T-helper 1 cell treated with Interleukin-12 subunit alpha and Interleukin-12 subunit beta and Interleukin-4 antibody, amounts not matched to agents 30 μg/mL and 1 μg/mL, for 36 hours (primary cell): ENCODE results near the gene TCF12.

ENCODE experiments used
- H3K27ac Mint-ChIP-seq: one replicate; pipeline ENCODE4 v1.8.0; 2021; ENCODE audit warnings: mild to moderate bottlenecking, mixed read lengths
- H3K27me3 Mint-ChIP-seq: one replicate; pipeline ENCODE4 v1.8.0; 2021; ENCODE audit warnings: low read depth, mixed read lengths
- H3K36me3 Mint-ChIP-seq: one replicate; pipeline ENCODE4 v1.8.0; 2021; ENCODE audit warnings: low read depth, mixed read lengths
- H3K4me1 Mint-ChIP-seq: one replicate; pipeline ENCODE4 v1.8.0; 2021; ENCODE audit warnings: low read depth, mixed read lengths
- H3K4me3 Mint-ChIP-seq: one replicate; pipeline ENCODE4 v1.8.0; 2021; ENCODE audit warnings: mild to moderate bottlenecking, moderate library complexity, mixed read lengths
- H3K9me3 Mint-ChIP-seq: one replicate; pipeline ENCODE4 v1.8.0; 2021; ENCODE audit warnings: mixed read lengths

The TCF12 gene

DNA sequence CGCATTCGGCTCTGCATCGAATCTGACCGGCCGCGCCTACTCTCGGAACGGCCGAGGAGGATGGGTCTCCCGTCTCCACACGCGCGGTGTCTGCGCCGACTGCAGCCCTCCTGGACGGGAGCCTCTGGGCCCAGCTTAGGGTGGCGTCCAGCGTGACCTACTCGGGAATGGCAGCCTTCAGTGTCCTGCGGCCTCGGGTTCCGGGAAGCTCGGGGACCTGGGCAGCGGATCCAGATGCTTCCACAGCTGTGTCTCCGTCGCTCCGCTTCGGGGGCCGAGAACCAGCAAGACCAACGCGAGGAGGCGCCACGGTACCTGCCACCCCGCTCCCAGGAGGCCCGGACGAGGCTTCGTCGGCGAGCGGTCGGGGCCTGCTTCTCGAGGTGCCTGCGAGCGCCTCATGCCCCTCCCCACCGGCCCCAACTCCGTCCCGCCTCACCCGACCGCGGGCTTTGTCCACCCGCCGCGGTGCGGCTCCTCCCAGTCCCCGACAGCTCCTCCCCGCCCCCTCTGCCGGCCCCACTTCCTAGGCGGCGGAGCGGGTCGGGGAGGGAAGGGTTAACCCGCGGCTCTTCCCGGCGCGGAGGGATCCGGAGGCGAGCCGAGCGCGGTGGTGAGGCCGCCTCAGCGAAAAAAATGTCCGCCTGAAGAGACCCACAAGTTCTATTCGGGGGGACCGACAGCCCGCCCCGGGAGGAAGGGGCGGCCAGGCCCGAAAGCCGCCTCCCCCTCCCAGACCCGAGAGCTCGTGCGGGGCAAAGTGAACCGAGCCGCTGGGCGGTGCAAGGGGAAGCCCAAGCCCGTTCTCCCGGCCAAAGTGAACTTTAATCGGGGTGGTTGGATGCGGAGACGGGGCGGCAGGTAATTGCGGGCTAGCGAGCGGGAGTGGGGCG lies at the start of gene TCF12:
Gene TCF12 (plus strand): TSS at position 599 of the 893 bp plus-strand sequence. CDS start 1,270 bp downstream, outside the sequence.
- H3K4me3 Mint-ChIP-seq, result peak within 1 kb of the TSS; percentile 85

DNA sequence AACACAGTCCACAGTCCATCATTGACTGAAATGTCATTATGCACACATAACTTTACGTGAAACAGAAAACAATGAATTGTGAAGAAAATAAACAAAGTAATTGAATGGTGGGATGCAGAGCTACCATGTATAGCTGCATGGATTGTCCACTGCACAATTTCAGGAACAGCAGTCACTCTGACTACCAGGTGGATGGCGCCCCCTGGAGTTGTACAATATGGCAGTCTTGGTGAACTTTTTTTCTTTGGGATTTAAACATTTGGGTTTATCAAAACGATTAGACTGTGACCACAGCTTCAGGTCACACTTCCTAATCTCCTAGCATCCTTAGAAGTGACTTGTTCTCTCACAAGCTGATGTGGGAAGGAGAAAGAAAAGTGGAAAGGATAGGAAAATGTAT lies 48.9 kb upstream of the TCF12 start:
- no peak overlapping the region for H3K4me3 Mint-ChIP-seq
- H3K36me3 Mint-ChIP-seq, result no peaks in the 10 kb centered on the region
- H3K27ac Mint-ChIP-seq, result no peak overlapping the region
- H3K27me3 Mint-ChIP-seq, result no peaks in the 10 kb centered on the region
- H3K9me3 Mint-ChIP-seq, result no peaks in the 10 kb centered on the region
- H3K4me1 Mint-ChIP-seq, result no peaks in the 10 kb centered on the region

More for the DNA sequence above, at the start of gene TCF12:
- Mint-ChIP-seq H3K27ac (peak within 1 kb of the TSS; percentile 77), H3K36me3 (peaks cover 7% of the 10 kb centered on the region), H3K4me1 (peaks cover 26% of the 10 kb centered on the region), H3K27me3 (no peaks in the 10 kb centered on the region), H3K9me3 (no peaks in the 10 kb centered on the region)

DNA sequence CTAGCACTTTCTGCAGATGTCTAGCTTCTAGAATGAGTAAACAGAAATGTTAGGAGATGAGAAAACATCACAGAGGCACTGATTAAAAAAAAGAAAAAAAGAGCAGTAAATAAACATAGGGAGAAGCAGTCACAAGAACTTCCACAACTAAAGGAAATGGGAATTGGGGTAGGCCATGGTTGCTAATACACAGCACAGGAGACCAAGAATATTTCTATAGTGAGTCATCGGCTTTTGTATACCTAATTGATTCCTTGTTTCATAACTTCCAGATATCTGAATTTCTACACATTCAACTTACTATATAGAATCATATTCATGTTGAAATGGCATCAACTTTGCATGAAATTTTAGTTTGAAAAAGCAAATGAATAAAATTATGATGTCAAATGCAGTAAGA lies 47.3 kb upstream of the TCF12 start:
- Mint-ChIP-seq H3K9me3 (no peaks in the 10 kb centered on the region), H3K4me1 (no peaks in the 10 kb centered on the region)

DNA sequence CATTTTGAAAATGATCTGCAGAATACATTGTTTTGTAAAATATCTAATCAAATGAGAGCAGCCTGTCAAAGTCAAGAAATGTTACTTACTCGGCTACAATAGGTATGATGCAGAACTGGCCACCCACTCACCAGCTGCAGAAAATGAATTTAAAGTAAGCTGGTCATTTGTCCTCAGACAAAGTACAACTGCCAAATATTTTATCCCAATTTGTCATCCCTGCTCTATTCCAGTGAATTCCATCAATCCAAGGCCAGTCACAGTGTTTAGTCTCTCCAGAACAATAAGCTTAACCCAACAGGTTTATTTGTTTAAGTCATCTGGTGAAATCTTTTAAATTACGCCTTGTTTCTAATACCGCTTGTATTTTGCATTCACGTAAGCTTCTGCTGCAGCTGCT lies 46.6 kb upstream of the TCF12 start:
- H3K9me3 Mint-ChIP-seq, result no peaks in the 10 kb centered on the region
- H3K4me1 Mint-ChIP-seq, result no peaks in the 10 kb centered on the region

More for the DNA sequence above, 47.3 kb upstream of the TCF12 start:
- no peak overlapping the region for H3K4me3 Mint-ChIP-seq
- H3K27me3 Mint-ChIP-seq, result no peaks in the 10 kb centered on the region
- no peak overlapping the region for H3K27ac Mint-ChIP-seq
- H3K36me3 Mint-ChIP-seq, result no peaks in the 10 kb centered on the region

DNA sequence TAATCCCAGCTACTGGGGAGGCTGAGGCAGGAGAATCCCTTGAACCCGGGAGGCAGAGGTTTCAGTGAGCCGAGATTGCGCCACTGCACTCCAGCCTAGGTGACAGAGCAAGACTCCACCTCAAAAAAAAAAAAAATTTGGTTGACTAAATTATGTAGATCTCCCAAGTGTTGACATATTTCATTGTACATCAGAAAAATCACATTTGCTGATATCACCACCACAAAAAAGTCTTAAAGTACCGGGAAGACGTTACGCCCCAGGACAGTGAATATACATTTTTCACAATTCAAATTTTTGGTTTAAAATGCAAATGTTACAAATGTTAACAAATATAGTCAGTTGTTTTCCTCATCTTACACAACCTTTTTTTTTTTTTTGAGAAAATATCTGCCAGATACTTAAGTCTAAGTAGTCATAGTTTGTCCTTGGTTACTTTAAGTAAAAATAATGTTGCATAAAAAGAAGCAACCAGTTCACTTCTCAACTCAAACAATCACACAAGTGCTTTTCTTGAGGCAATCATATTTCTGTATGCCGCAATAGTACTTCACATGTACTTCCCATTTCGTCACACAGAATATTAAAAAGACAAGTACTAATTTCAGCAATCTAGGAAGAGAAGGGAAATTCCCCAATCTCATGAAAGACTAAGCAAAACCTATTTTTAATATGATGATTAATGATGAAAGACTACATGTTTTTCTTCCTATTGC lies 41.0 kb upstream of the TCF12 start:
- H3K27me3 Mint-ChIP-seq, result peaks cover 15% of the 10 kb centered on the region
- no peaks in the 10 kb centered on the region for H3K4me1 Mint-ChIP-seq
- H3K27ac Mint-ChIP-seq, result no peak overlapping the region
- H3K9me3 Mint-ChIP-seq, result no peaks in the 10 kb centered on the region
- H3K4me3 Mint-ChIP-seq, result no peak overlapping the region
- no peaks in the 10 kb centered on the region for H3K36me3 Mint-ChIP-seq

More for the DNA sequence above, 46.6 kb upstream of the TCF12 start:
- Mint-ChIP-seq H3K27me3 (no peaks in the 10 kb centered on the region), H3K27ac (no peak overlapping the region), H3K36me3 (no peaks in the 10 kb centered on the region), H3K4me3 (no peak overlapping the region)

DNA sequence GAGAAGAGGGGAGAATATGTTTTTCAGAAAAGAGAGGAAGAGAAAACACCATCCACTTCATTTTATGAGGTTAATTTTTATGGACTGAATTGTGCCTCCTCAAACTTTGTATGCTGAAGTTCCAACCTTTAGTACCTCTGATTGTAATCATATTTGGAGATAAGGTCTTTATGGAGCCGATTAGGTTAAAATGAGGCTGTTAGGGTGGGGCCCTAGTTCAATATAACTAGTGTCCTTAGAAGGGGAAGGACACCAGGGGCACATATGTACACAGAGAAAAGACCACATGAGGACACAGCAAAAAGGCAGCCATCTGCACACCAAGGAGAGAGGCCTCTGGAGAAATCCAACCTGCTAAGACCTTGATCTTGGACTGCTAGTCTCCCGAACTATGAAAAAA lies 38.9 kb upstream of the TCF12 start:
- peaks cover 15% of the 10 kb centered on the region for H3K27me3 Mint-ChIP-seq

DNA sequence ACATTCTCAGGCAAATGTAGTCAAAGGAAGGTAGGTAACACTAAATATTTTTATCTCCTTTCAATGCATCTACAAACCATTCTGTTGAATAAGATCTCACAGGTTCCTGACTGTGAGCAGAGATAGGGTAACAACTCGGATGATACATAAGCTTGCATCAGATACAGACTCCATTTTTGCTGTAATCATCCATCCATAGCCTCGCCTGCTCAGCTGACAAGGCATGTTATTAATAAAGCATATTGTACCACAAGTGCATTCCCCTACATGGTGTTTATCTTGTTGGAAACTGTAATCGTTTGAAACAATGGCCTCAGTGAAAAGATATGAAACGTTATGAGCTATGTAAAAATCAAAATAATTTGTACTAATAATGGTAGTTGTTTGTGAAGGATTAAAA lies 35.4 kb upstream of the TCF12 start:
- no peak overlapping the region for H3K4me3 Mint-ChIP-seq
- peaks cover 12% of the 10 kb centered on the region for H3K4me1 Mint-ChIP-seq
- H3K27me3 Mint-ChIP-seq, result peaks cover 15% of the 10 kb centered on the region
- H3K27ac Mint-ChIP-seq, result no peak overlapping the region
- H3K9me3 Mint-ChIP-seq, result no peaks in the 10 kb centered on the region
- no peaks in the 10 kb centered on the region for H3K36me3 Mint-ChIP-seq

More for the DNA sequence above, 38.9 kb upstream of the TCF12 start:
- Mint-ChIP-seq H3K27ac (no peak overlapping the region), H3K9me3 (no peaks in the 10 kb centered on the region), H3K4me3 (no peak overlapping the region), H3K36me3 (no peaks in the 10 kb centered on the region), H3K4me1 (no peaks in the 10 kb centered on the region)

DNA sequence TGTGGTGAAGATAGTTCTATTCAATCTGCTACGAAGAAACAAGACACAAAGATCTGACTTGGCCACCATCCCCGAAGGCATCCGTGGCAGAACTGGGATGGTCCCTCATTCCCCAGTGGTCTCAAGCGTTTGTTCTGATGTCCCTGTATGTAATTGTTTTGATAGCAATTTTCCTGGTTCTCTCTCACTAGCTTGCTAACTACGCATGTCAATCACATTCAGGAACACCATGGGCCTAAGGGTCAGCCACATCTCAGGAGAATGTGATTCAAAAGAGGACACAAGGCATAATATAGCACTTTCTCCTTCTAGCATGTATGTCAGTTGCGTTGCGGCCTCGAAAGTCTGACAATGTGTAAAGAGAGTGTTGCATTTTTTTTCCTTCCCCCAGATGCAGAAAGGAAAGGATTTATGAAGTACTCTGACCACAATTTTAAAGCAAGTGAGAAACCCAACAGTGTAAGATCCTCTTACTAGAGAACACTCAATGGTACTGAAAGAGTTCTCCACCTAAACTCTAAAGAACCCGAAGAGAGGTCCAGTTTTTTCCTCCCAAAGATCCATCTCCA lies 32.0 kb upstream of the TCF12 start:
- Mint-ChIP-seq H3K27ac (peak overlapping the region; percentile 71), H3K4me1 (peaks cover 18% of the 10 kb centered on the region), H3K27me3 (peaks cover 4% of the 10 kb centered on the region)

DNA sequence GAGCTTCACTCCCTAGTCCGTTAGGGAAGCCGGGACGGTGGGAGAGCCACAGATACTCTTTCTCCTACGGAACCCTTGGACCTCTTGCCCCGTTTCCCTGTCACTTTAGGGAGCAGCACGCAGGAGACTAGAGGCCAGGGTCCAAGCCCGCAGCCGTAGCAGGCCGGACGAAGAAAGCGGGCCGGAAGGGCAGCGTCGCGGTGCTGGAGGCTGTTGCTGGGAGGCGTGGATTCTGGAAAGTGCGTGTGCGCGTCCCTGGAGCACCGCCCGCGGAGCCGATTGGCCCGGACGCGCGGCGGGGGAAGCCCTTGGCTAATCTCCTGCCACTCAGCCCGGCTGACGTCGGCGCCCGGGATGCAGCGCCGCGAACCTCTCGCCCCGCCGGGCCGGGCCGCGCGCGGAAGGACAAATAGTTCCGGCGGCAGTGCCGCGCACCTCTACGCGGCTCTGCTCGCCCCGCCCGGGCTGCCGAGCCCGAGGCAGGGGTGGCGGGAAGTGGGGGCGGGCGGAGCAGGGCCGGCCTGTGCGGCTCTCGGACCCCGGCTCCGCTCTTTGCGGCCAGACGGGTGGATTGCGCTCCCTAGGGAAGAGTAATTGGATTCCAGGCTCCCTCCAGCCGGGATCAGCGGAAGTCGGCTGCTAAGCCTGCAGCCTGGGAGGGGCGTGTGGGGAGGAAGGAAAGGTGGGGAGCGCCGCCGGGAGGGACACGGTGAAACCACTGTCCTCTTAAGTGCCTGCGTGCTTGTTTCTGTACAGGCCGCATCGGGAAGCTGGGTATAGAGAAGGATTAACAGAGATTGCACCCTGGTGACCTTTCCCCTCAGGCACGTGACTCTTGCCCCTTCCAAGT lies 31.3 kb upstream of the TCF12 start:
- no peaks in the 10 kb centered on the region for H3K27me3 Mint-ChIP-seq
- no peaks in the 10 kb centered on the region for H3K9me3 Mint-ChIP-seq
- H3K27ac Mint-ChIP-seq, result peak overlapping the region; percentile 71
- peaks cover 18% of the 10 kb centered on the region for H3K4me1 Mint-ChIP-seq
- no peaks in the 10 kb centered on the region for H3K36me3 Mint-ChIP-seq
- peak overlapping the region; percentile 77 for H3K4me3 Mint-ChIP-seq

More for the DNA sequence above, 32.0 kb upstream of the TCF12 start:
- Mint-ChIP-seq H3K36me3 (no peaks in the 10 kb centered on the region), H3K4me3 (peak overlapping the region; percentile 77), H3K9me3 (no peaks in the 10 kb centered on the region)

DNA sequence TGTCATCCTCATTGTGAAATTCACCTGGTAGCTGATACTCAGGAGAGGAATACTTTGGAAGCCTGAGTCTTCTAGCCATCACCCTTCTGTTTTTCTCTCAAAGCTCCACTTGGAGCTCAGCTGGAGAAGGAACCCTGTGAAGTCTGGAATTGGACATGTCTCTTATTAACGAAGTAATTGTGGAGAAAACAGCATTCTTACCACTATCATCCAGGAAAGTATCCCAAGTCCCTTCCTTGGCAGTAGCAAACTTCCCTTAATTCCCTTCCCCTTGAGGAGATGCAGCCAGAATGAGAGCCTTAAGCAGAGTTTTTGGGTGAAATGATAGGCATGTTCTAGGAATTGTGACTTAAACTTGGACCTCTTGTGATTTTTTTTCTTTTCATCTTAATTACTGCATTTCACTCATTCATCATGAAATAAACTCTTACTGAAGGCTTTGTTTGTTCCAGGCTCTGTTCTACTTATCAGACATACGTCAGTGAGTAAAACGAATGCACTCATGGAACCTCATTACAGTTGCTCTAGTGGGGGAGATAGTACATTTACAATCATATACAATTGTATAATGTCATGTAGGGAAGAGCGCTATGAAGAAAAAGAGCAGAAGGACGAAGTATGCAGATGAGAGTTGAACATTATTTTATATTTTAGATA lies 30.5 kb upstream of the TCF12 start:
- no peaks in the 10 kb centered on the region for H3K36me3 Mint-ChIP-seq
- no peaks in the 10 kb centered on the region for H3K27me3 Mint-ChIP-seq
- peak overlapping the region; percentile 53 for H3K27ac Mint-ChIP-seq

DNA sequence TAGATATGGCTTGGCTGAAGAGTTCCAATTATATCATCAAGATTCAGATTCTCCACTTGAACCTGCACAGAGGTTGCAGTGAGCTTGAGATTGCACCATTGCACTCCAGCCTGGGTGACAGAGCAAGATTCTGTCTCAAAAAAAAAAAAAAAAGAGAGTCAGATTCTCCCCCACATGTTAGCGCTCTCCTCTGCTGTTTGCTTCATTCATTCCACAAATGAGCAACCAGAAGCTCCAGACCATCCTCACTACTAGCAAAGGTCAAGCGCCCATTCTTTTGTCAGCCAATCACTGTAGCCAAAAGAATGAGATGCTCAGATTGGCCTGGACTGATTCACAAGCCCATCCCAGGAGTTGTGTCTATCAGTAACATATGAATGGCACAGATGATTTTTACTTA lies 28.4 kb upstream of the TCF12 start:
- Mint-ChIP-seq H3K4me3 (no peak overlapping the region), H3K4me1 (peaks cover 18% of the 10 kb centered on the region), H3K27ac (no peak overlapping the region), H3K36me3 (no peaks in the 10 kb centered on the region), H3K9me3 (no peaks in the 10 kb centered on the region), H3K27me3 (no peaks in the 10 kb centered on the region)

More for the DNA sequence above, 30.5 kb upstream of the TCF12 start:
- Mint-ChIP-seq H3K4me1 (peaks cover 18% of the 10 kb centered on the region), H3K9me3 (no peaks in the 10 kb centered on the region), H3K4me3 (peak overlapping the region; percentile 57)

DNA sequence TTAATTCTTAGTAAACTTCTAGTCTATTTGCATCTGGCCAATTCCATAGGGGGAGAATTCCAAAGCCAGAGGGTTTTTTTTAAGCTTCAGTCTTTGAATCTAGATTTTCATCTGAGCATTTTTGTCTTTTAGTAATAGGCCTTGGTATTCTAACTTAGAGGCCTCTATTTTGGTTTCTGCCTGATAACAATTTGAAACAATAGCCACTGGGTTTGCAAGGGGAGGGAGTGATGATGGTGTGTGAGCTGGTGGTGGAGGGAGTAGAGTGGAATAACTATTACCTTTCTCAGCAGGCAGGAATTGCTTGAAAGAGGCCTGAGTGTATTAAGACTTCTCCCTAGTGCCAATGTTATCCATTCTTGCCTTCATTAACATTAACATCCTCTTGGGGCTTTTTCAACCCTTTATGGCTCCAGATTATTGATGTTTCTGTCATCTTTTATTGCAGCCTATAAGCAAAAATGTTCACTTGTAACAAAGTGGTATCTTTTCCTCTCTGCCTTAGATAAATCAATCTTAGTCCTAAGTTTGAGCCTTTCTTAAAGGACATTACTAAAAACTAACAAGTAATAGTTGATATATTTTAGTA lies 26.5 kb upstream of the TCF12 start:
- Mint-ChIP-seq H3K27me3 (no peaks in the 10 kb centered on the region), H3K4me3 (no peak overlapping the region), H3K27ac (no peak overlapping the region), H3K36me3 (no peaks in the 10 kb centered on the region), H3K4me1 (peaks cover 12% of the 10 kb centered on the region), H3K9me3 (no peaks in the 10 kb centered on the region)

DNA sequence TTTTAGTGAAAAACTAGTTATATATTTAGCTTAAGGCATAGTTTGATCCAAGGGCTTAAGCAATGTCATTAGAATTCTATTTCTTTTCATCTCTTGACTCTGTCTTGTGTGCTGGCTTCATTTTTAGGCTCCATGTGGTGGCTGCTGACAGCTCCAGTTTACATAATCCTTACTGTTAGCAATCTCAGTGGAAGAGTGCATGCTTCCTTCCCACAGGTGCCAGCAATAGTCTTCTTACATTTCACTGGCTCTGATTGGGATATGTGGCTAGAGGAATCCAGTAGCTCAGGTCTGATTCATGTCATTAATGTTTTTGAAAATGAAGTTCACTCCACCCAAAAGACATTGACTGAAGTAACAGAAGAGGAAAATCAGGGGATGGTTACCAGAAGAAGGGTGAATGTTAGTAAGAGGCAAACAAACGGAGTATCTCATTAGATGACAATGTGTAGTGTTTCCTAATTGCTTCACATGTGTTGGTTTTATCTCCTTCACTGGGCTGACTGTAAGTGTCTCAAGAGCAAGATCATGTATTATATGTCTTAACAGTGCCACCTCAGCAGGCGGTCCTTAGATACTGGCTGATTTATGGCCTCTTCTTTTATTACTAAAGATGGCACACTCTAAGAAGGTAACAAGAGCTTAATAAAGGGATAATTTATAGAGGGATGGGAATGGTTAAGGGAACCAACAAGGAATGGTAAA lies 25.6 kb upstream of the TCF12 start:
- H3K4me1 Mint-ChIP-seq, result peaks cover 9% of the 10 kb centered on the region
- H3K27ac Mint-ChIP-seq, result no peak overlapping the region
- no peaks in the 10 kb centered on the region for H3K27me3 Mint-ChIP-seq
- H3K36me3 Mint-ChIP-seq, result no peaks in the 10 kb centered on the region
- H3K4me3 Mint-ChIP-seq, result no peak overlapping the region
- peaks cover 3% of the 10 kb centered on the region for H3K9me3 Mint-ChIP-seq
